Esophagus squamous epithelium (tissue), 5 donors: Measurements from ENCODE around the gene SP3. TPM values are rescaled to one million over a fixed set of nuclear protein-coding genes. Genes with fewer than 3 reads are reported as not detected.

Experiments used
- DNase-seq: peaks from one replicate; lab custom pipeline; 2025; lab: John Stamatoyannopoulos, UW
- H3K27ac ChIP-seq, 4 donors: fragments of 200-600 bp; sonication (generic); one replicate each; pipeline ENCODE4 v1.5.1; 2016 to 2019; ENCODE audit warnings: mild to moderate bottlenecking in 1 of 4
- H3K27me3 ChIP-seq, 4 donors: fragments of 200-600 bp; sonication (generic); 1 replicate in 3 of 4; 2 replicates in 1 of 4; pipeline versions ENCODE4 v1.5.1 to v1.6.0; 2017 to 2021; ENCODE audit warnings: antibody characterized with exemption in 1 of 4
- H3K36me3 ChIP-seq, 3 donors: fragments of 200-600 bp; sonication (generic); one replicate each; pipeline ENCODE4 v1.5.1; 2016 to 2019
- H3K4me1 ChIP-seq, 3 donors: fragments of 200-600 bp; sonication (generic); one replicate each; pipeline ENCODE4 v1.5.1; 2017 to 2019
- H3K4me3 ChIP-seq, 4 donors: fragments of 200-600 bp; sonication (generic); 1 replicate in 3 of 4; 2 replicates in 1 of 4; pipeline ENCODE4 v1.5.1; 2016 to 2019; ENCODE audit warnings: mild to moderate bottlenecking in 2 of 4, moderate library complexity in 1 of 4
- H3K9me3 ChIP-seq, 3 donors: fragments of 200-600 bp; sonication (generic); one replicate each; pipeline ENCODE4 v1.5.1; 2016 to 2019
- POLR2A ChIP-seq, 4 donors: fragments of 450-650 bp; IDR thresholded peaks; one replicate each; pipeline ENCODE4 v1.6.1; 2017; ENCODE audit warnings: antibody characterized with exemption in 4 of 4, mild to moderate bottlenecking in 4 of 4, moderate library complexity in 3 of 4
- WGBS, 2 donors: methylation state at CpG; one replicate each; pipeline ENCODE4 v1.1.5; 2018; 5-methylcytosine and 5-hydroxymethylcytosine counted together
- intact Hi-C: fragments of 100-400 bp; cut with DNase I; formaldehyde crosslinking; loops from one replicate; pipeline ENCODE4 v1.15.0; 2022
- total RNA-seq, 4 donors: library from RNA; depleted of rRNA; stranded (reverse); fragments of >200 nt; gene quantifications; one replicate each; pipeline ENCODE4 v1.1.0, GENCODE V29; 2016
- TF ChIP-seq, protein P1 (sequence below), 6 experiments: fragments of 450-650 bp in 4 of 6; fragments of 200-600 bp in 2 of 6; sonication (generic) in 2 of 6; IDR thresholded peaks; one replicate each; pipeline ENCODE4 v1.5.1; 2016 to 2019; ENCODE audit warnings: antibody characterized with exemption in 6 of 6, mild to moderate bottlenecking in 4 of 6, moderate library complexity in 4 of 6
- donor health status: DM: yes; HTN: yes; CAD: no.

The SP3 gene
- total RNA-seq, 4 donors from 2014 or later: 41.3 to 97.8 (median 67.6) TPM

DNA sequence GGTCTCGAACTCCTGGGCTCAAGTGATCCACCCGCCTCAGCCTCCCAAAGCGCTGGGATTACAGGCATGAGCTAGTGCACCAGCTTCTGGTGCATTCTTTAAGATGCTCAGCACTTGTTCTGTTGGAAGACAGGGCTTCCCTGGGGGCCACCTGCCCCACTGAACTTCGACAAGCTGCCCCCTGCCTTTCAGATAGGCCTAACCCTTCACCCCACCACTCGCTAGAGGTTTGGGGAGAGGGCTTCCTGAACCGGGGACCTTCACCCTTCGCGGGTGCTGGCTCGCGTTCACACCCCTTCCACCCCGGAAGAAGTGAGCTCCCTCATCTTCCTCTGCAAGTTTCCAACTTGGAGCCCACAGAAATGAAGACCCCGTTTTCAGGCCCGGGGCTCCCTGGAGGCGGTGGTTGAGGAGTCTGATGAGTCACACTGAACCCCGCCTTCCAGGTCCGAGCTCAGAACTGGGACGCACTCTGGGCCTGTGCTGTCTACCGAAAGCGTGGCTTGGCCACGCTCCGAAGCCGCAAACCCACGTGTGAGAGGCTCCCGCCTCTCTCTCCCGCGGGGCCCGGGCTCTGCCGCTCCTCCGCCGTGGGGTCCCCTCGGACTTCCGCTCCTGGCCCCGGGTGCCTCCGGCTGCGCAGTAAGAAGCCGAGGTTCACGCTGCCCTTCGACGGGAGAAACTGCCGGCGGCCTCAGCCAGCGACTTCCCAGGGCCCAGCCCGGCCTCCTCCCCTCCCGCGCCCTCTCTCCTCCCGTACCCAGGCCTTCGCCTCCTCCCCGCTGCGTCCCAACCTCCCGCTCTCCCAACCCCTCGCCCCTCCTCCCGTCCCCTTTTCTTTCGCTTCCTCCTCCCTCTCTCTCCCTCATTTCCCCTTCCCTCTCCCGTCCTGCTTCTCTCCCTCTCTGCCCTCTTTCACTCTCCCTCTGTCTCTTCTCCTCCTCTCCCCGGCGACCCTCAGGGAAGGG lies 47.5 kb upstream of the SP3 start:
- H3K4me1 ChIP-seq: peaks cover 14 to 46% (median 14%) of the 10 kb centered on the region in 3 donors
- intact Hi-C loops: no loop called here
- no peaks in the 10 kb centered on the region for H3K27me3 ChIP-seq
- TF ChIP-seq, protein P1, sequence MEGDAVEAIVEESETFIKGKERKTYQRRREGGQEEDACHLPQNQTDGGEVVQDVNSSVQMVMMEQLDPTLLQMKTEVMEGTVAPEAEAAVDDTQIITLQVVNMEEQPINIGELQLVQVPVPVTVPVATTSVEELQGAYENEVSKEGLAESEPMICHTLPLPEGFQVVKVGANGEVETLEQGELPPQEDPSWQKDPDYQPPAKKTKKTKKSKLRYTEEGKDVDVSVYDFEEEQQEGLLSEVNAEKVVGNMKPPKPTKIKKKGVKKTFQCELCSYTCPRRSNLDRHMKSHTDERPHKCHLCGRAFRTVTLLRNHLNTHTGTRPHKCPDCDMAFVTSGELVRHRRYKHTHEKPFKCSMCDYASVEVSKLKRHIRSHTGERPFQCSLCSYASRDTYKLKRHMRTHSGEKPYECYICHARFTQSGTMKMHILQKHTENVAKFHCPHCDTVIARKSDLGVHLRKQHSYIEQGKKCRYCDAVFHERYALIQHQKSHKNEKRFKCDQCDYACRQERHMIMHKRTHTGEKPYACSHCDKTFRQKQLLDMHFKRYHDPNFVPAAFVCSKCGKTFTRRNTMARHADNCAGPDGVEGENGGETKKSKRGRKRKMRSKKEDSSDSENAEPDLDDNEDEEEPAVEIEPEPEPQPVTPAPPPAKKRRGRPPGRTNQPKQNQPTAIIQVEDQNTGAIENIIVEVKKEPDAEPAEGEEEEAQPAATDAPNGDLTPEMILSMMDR (IDR thresholded peaks at IDR 0.05): no peak
- TF ChIP-seq POLR2A (IDR thresholded peaks at IDR 0.05): peak in 1 of 4 donors; percentile 50
- H3K4me3 ChIP-seq: peak overlapping the region; percentile 38 to 66 (median 58)
- H3K27ac ChIP-seq: peak overlapping the region; percentile 81 to 93 (median 90)
- H3K9me3 ChIP-seq: no peaks in the 10 kb centered on the region
- no peaks in the 10 kb centered on the region for H3K36me3 ChIP-seq
- WGBS, 2 donors: 8 to 22% methylated on average over 29 to 37 of the region's 56 CpGs
- peak; percentile 24 for DNase-seq

DNA sequence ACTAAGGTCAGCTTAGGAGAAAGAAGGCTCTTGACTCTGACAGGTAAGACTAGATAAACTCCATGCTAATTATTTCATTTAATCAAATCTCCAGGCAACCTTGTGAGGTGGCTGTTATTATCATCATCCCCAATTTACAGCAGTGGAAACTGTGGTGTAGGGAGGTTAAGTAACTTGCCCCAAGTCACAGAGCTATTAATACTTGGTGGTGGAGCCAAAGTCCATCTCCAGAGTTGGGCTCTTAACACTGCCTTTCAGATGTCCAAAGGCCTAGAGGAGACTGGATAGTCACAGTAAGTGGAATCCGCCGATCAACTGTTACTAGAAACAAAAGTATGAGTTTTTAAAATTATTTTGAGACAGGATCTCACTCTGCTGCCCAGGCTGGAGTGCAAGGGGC lies 46.6 kb upstream of the SP3 start:
- Histone ChIP-seq H3K27me3 (no peaks in the 10 kb centered on the region), H3K9me3 (no peaks in the 10 kb centered on the region), H3K36me3 (no peaks in the 10 kb centered on the region), H3K27ac (peak overlapping the region in 2 of 4 donors; percentile 91 to 93), H3K4me3 (peak overlapping the region in 1 of 4 donors; percentile 66), H3K4me1 (peaks cover 14 to 46% (median 14%) of the 10 kb centered on the region in 3 donors)
- no peak for TF ChIP-seq POLR2A (IDR thresholded peaks at IDR 0.05)
- TF ChIP-seq, protein P1 (IDR thresholded peaks at IDR 0.05): no peak
- no peak for DNase-seq
- intact Hi-C loops: no loop called here
- 95 to 100% methylated on average over 2 of the region's 2 CpGs for WGBS, 2 donors

DNA sequence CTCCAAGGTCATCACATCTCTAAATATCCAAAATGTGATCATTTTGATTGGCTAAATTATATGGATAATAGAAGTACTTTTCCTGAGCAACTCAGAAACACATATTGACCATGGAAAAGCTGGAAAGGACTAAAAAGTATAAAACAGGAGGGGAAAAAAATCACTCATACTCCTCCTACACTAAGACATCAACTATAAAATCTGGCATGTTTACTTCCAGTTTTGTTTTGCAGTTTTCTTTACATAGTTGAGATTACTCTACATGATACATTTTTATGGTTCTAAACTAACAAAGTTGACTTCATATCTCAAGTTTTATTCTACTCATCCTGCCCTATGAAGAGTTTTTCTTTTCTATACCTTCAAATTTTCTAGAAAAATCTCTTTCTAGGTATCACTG lies 46.0 kb upstream of the SP3 start:
- Histone ChIP-seq H3K4me3 (no peak overlapping the region), H3K27me3 (no peaks in the 10 kb centered on the region), H3K27ac (no peak overlapping the region), H3K4me1 (peaks cover 14 to 46% (median 14%) of the 10 kb centered on the region in 3 donors), H3K36me3 (no peaks in the 10 kb centered on the region), H3K9me3 (no peaks in the 10 kb centered on the region)
- DNase-seq: no peak
- intact Hi-C loops: no loop called here
- TF ChIP-seq, protein P1 (IDR thresholded peaks at IDR 0.05): no peak
- TF ChIP-seq POLR2A (IDR thresholded peaks at IDR 0.05): no peak

DNA sequence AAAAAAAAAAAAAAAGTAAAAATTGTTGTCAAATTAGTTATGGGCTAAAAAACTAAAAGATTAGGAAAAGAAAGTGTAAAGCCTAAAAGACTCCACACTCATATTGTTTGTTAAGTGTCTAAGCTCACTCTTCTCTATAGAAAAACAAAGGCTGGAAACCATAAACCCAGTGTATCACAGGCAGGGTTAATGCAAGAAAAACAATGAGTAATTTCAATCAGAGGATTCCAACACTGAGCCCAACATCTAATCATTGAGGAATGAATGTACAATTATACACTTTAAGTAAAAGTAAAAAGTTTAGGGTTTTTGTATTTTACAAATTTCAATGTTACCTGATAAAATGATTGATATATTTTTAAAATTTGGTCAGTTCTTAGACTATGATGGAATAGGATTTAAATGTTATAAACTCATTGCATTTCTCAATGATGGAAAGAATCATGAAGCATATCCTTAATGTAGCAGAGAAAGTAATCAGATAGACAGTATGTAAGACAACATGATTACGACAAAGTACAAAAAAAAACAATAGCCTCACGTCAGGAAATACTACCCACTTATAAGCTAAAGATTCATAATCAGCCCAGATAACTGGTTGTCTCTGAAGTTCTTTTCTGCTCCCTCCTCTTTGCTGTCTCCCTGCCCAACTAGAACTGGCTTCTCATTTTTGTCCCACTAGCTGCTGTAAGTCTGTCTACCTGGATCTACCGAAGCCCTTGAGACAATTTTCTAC lies 44.5 kb upstream of the SP3 start:
- Histone ChIP-seq H3K4me3 (no peak overlapping the region), H3K27ac (no peak overlapping the region), H3K36me3 (no peaks in the 10 kb centered on the region), H3K27me3 (no peaks in the 10 kb centered on the region), H3K9me3 (no peaks in the 10 kb centered on the region), H3K4me1 (peaks cover 13 to 54% (median 22%) of the 10 kb centered on the region in 3 donors)
- intact Hi-C loops: no loop called here
- TF ChIP-seq, protein P1 (IDR thresholded peaks at IDR 0.05): no peak
- TF ChIP-seq POLR2A (IDR thresholded peaks at IDR 0.05): no peak
- WGBS, 2 donors: 73 to 78% methylated on average over 3 of the region's 3 CpGs
- no peak for DNase-seq
